Measurements from ENCODE around the gene LDLRAD4.

Gene LDLRAD4

GRCh38 chr18:13378150-13378549 is 159.6 kb downstream of the LDLRAD4 start:
- DNase-seq (ENCODE audit: low read depth), result no peak
- no peak overlapping the region for H3K4me3 ChIP-seq (ENCODE audit: low read length)
- TF ChIP-seq CTCF (conservative IDR thresholded peaks at IDR 0.05; ENCODE audit: low read depth, low read length), result no peak

GRCh38 chr18:13379062-13379865 is 160.7 kb downstream of the LDLRAD4 start:
- no peak for TF ChIP-seq CTCF (conservative IDR thresholded peaks at IDR 0.05; ENCODE audit: low read depth, low read length)
- no peak overlapping the region for H3K4me3 ChIP-seq (ENCODE audit: low read length)
- no peak for DNase-seq (ENCODE audit: low read depth)

- no peak overlapping the region for H3K4me3 ChIP-seq (ENCODE audit: low read length)
- no peak for TF ChIP-seq CTCF (conservative IDR thresholded peaks at IDR 0.05; ENCODE audit: low read depth, low read length)
- no peak for DNase-seq (ENCODE audit: low read depth)
Measured at GRCh38 chr18:13379930-13380690, 161.6 kb downstream of the LDLRAD4 start.

GRCh38 chr18:13380691-13381070 is 162.1 kb downstream of the LDLRAD4 start:
- TF ChIP-seq CTCF (conservative IDR thresholded peaks at IDR 0.05; ENCODE audit: low read depth, low read length), result no peak
- no peak for DNase-seq (ENCODE audit: low read depth)
- H3K4me3 ChIP-seq (ENCODE audit: low read length), result no peak overlapping the region

GRCh38 chr18:13381331-13381730 is 162.8 kb downstream of the LDLRAD4 start:
- DNase-seq (ENCODE audit: low read depth), result no peak
- no peak overlapping the region for H3K4me3 ChIP-seq (ENCODE audit: low read length)

GRCh38 chr18:13381944-13382365 is 163.4 kb downstream of the LDLRAD4 start:
- no peak for DNase-seq (ENCODE audit: low read depth)

More at GRCh38 chr18:13381331-13381730, 162.8 kb downstream of the LDLRAD4 start:
- TF ChIP-seq CTCF (conservative IDR thresholded peaks at IDR 0.05; ENCODE audit: low read depth, low read length), result no peak

More at GRCh38 chr18:13381944-13382365, 163.4 kb downstream of the LDLRAD4 start:
- TF ChIP-seq CTCF (conservative IDR thresholded peaks at IDR 0.05; ENCODE audit: low read depth, low read length), result no peak
- peak overlapping the region; percentile 27 for H3K4me3 ChIP-seq (ENCODE audit: low read length)

Measured in retinal pigment epithelial cell (primary cell).